Neural progenitor cell (in vitro differentiated cells): ENCODE results near the gene CDH23. TPM values are rescaled to one million over a fixed set of nuclear protein-coding genes. Genes with fewer than 3 reads are reported as not detected.

Experiments used
- DNase-seq: peaks from one replicate; pipeline ENCODE4 v3.0.0-alpha.2; 2016; ENCODE audit warnings: low spot score
- H2AFZ ChIP-seq: fragments of 200-600 bp; sonication (generic); replicated peaks from 2 replicates; pipeline ENCODE4 v1.6.1; 2016; ENCODE audit warnings: antibody characterized with exemption
- H3F3A ChIP-seq: fragments of 200-600 bp; sonication (generic); 2 replicates; pipeline ENCODE4 v1.6.1; 2016; ENCODE audit warnings: antibody characterized with exemption, low read depth
- H3K27ac ChIP-seq: fragments of 200-600 bp; sonication (generic); 2 replicates; pipeline ENCODE4 v1.5.1; 2016; ENCODE audit warnings: mild to moderate bottlenecking
- H3K27me3 ChIP-seq: fragments of 200-600 bp; sonication (generic); 2 replicates; pipeline ENCODE4 v1.6.1; 2016; ENCODE audit warnings: mild to moderate bottlenecking, moderate library complexity
- H3K36me3 ChIP-seq: fragments of 200-600 bp; sonication (generic); 2 replicates; pipeline ENCODE4 v1.5.1; 2016
- H3K4me1 ChIP-seq: fragments of 200-600 bp; sonication (generic); 2 replicates; pipeline ENCODE4 v1.6.1; 2016; ENCODE audit warnings: mixed run types
- H3K4me2 ChIP-seq: fragments of 200-600 bp; sonication (generic); 2 replicates; pipeline ENCODE4 v1.6.1; 2016
- H3K4me3 ChIP-seq: fragments of 200-600 bp; sonication (generic); 2 replicates; pipeline ENCODE4 v1.5.1; 2016
- H3K79me2 ChIP-seq: fragments of 200-600 bp; sonication (generic); 2 replicates; pipeline ENCODE4 v1.6.1; 2016; ENCODE audit warnings: low read depth
- H3K9ac ChIP-seq: fragments of 200-600 bp; sonication (generic); 2 replicates; pipeline ENCODE4 v1.6.1; 2016
- H3K9me3 ChIP-seq: fragments of 200-600 bp; sonication (generic); 2 replicates; pipeline ENCODE4 v1.5.1; 2016; ENCODE audit warnings: low read depth
- H4K20me1 ChIP-seq: fragments of 200-600 bp; sonication (generic); 2 replicates; pipeline ENCODE4 v1.6.1; 2016; ENCODE audit warnings: low read depth
- H3K27ac Mint-ChIP-seq: 3 replicates; pipeline ENCODE4 v1.8.0; 2021; ENCODE audit warnings: mixed read lengths
- H3K27me3 Mint-ChIP-seq: 2 replicates; pipeline ENCODE4 v1.8.0; 2022; ENCODE audit warnings: low read depth, mild to moderate bottlenecking, inconsistent platforms, moderate library complexity, mixed read lengths; ENCODE audit not compliant: insufficient read depth
- H3K36me3 Mint-ChIP-seq: 3 replicates; pipeline ENCODE4 v1.8.0; 2021; ENCODE audit warnings: mixed read lengths
- H3K4me1 Mint-ChIP-seq: 3 replicates; pipeline ENCODE4 v1.8.0; 2021; ENCODE audit warnings: mixed read lengths
- H3K4me3 Mint-ChIP-seq: 3 replicates; pipeline ENCODE4 v1.8.0; 2021; ENCODE audit warnings: mild to moderate bottlenecking, moderate library complexity, mixed read lengths
- H3K9me3 Mint-ChIP-seq: 3 replicates; pipeline ENCODE4 v1.8.0; 2020; ENCODE audit warnings: mixed read lengths
- CTCF ChIP-seq: fragments of 200-600 bp; sonication (generic); IDR thresholded peaks from 2 replicates; pipeline ENCODE4 v1.5.1; 2017; ENCODE audit warnings: antibody characterized with exemption, mild to moderate bottlenecking
- EZH2 ChIP-seq: fragments of 200-600 bp; sonication (generic); IDR thresholded peaks from 2 replicates; pipeline ENCODE4 v1.6.1; 2017; ENCODE audit warnings: antibody characterized with exemption, mild to moderate bottlenecking, moderate library complexity
- EZH2phosphoT487 ChIP-seq: fragments of 200-600 bp; sonication (generic); IDR thresholded peaks from 2 replicates; pipeline ENCODE4 v1.6.1; 2017; ENCODE audit warnings: antibody characterized with exemption
- total RNA-seq: library from RNA; depleted of rRNA; stranded (reverse); fragments of >200 nt; gene quantifications from 2 replicates; pipeline ENCODE4 v1.2.3, GENCODE V29; 2015; ENCODE audit warnings: low replicate concordance

The CDH23 gene
- total RNA-seq, 1 donor from 2014 or later = 5.9 TPM

GRCh38 chr10:71575451-71575850 is 178.7 kb downstream of the CDH23 start:
- Histone ChIP-seq H3F3A (peaks cover 7% of the 10 kb centered on the region), H3K27me3 (no peaks in the 10 kb centered on the region), H3K4me2 (no peak overlapping the region), H3K9me3 (no peaks in the 10 kb centered on the region), H4K20me1 (no peaks in the 10 kb centered on the region), H2AFZ (no peak overlapping the region), H3K79me2 (no peaks in the 10 kb centered on the region), H3K36me3 (no peaks in the 10 kb centered on the region), H3K4me3 (no peak overlapping the region), H3K27ac (no peak overlapping the region), H3K4me1 (peaks cover 37% of the 10 kb centered on the region), H3K9ac (no peak overlapping the region)
- H3K4me3 Mint-ChIP-seq = no peak overlapping the region
- H3K4me1 Mint-ChIP-seq = peaks cover 34% of the 10 kb centered on the region
- no peaks in the 10 kb centered on the region for H3K9me3 Mint-ChIP-seq
- TF ChIP-seq EZH2phosphoT487 (no peak), CTCF (no peak), EZH2 (no peak)
- H3K27ac Mint-ChIP-seq = peak overlapping the region; percentile 74
- DNase-seq = no peak
- peaks cover 12% of the 10 kb centered on the region for H3K27me3 Mint-ChIP-seq
- no peaks in the 10 kb centered on the region for H3K36me3 Mint-ChIP-seq

- Histone ChIP-seq H3K4me1 (peaks cover 35% of the 10 kb centered on the region), H3K27ac (no peak overlapping the region), H4K20me1 (no peaks in the 10 kb centered on the region), H3K4me3 (no peak overlapping the region), H3K9me3 (no peaks in the 10 kb centered on the region), H3F3A (peaks cover 7% of the 10 kb centered on the region), H3K9ac (no peak overlapping the region), H2AFZ (no peak overlapping the region), H3K79me2 (no peaks in the 10 kb centered on the region), H3K4me2 (no peak overlapping the region), H3K36me3 (no peaks in the 10 kb centered on the region), H3K27me3 (no peaks in the 10 kb centered on the region)
- Mint-ChIP-seq H3K9me3 (no peaks in the 10 kb centered on the region), H3K36me3 (no peaks in the 10 kb centered on the region), H3K27ac (no peak overlapping the region), H3K4me1 (peaks cover 30% of the 10 kb centered on the region), H3K4me3 (no peak overlapping the region), H3K27me3 (peaks cover 14% of the 10 kb centered on the region)
- TF ChIP-seq CTCF (no peak), EZH2 (no peak), EZH2phosphoT487 (no peak)
- DNase-seq = no peak
Observed at GRCh38 chr10:71575934-71576801, 179.4 kb downstream of the CDH23 start.

GRCh38 chr10:71576842-71577241 is 180.1 kb downstream of the CDH23 start:
- Mint-ChIP-seq H3K4me3 (no peak overlapping the region), H3K36me3 (no peaks in the 10 kb centered on the region)

More at GRCh38 chr10:71576842-71577241, 180.1 kb downstream of the CDH23 start:
- H3K4me1 ChIP-seq = peaks cover 35% of the 10 kb centered on the region
- no peak overlapping the region for H3K4me3 ChIP-seq
- no peak overlapping the region for H3K9ac ChIP-seq
- H3K79me2 ChIP-seq = no peaks in the 10 kb centered on the region
- H2AFZ ChIP-seq = no peak overlapping the region
- no peaks in the 10 kb centered on the region for H3K27me3 ChIP-seq
- no peak for DNase-seq
- H3K9me3 ChIP-seq = no peaks in the 10 kb centered on the region
- no peaks in the 10 kb centered on the region for H4K20me1 ChIP-seq
- H3K27ac ChIP-seq = no peak overlapping the region
- H3K9me3 Mint-ChIP-seq = no peaks in the 10 kb centered on the region
- H3F3A ChIP-seq = peaks cover 7% of the 10 kb centered on the region
- TF ChIP-seq CTCF (no peak), EZH2phosphoT487 (no peak), EZH2 (no peak)
- H3K27me3 Mint-ChIP-seq = peaks cover 17% of the 10 kb centered on the region
- H3K4me2 ChIP-seq = no peak overlapping the region
- no peak overlapping the region for H3K27ac Mint-ChIP-seq
- no peaks in the 10 kb centered on the region for H3K36me3 ChIP-seq
- peaks cover 30% of the 10 kb centered on the region for H3K4me1 Mint-ChIP-seq
